Stimulated activated CD8-positive, alpha-beta memory T cell treated with anti-CD3 and anti-CD28 coated beads, Interleukin-12 subunit alpha, Interleukin-12 subunit beta, amount 100 ng/mL, for 24 hours (primary cell): ENCODE measurements around the gene TTC33.
"Not testable (repeated sequence)": the region's sequence is repeated elsewhere in the genome, so short reads cannot be mapped to it uniquely, and the experiment has no call there.

Experiments used
- DNase-seq: peaks from one replicate; pipeline ENCODE4 v3.0.0-alpha.2; 2020; ENCODE audit errors: extremely low read depth

Gene TTC33

DNA sequence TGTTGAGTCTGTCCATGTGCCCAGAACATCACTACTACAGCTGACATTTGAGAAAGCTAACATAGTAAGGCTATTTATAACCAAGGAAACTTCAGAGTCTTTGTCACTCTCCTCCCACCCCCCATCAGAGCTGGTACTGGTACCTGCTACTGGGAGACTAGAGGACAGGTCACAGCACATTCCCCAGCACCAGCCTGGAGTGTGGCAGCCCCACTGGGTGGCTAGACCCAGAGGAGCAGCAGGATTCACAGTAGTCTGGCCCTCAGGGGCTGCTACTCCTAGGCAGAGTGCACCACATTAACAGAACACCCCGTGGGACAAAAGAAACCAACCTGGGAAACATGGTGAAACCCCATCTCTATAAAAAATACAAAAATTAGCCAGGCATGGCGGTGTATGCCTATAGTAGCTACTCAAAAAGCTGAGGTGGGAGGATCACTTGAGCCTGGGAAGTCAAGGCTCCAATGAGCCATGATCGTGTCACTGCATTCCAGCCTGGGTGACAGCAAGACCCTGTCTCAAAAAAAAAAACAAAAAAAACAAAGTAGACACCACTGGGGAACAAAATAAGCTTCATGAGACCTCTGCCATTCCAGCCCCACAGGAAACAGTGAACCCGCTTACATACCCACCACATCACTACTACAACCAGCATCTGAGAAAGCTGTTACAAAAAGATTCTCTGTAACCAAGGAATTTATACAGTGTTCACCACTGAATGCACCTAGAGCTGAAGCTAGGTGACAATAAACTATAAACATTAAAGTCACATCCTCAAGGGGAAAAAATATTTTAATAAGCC is 102.3 kb downstream of the TTC33 start:
- DNase-seq: no peak

DNA sequence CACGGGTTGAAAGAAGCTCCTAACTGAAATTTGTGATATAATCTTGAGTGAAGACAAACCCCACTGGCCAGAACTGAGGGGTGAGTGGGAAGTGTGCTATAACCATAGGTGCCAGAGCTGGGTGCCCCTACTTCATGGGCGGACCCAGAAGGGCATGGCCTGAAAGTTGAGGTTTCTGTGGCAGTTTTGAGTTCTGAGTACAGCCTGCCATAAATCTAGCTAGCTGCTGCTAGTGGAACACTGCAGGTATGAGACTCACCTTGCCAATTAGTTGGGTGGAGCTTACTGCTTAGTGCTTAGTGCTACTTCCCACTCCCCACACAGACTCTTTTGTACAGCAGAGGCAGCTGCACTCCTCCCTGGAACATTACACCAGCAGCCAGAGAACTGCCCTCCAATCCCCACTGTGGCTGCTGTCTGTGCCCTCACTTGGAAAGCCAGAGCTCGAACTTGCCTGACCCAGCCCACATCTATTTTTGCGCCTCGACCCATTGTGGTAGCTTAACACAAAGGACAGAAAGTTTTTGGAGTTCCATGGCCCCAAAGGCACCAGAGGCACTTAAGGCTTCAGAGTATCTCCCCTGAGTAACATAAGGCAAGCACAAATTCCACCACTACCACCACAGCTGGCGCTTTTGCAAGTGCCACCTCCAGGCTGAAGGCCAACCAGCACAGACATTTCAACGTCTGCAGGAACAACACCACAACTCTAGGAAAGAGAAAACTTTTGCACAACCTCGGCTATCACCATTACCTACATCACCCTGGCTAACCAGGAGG is 103.1 kb downstream of the TTC33 start:
- no peak for DNase-seq

DNA sequence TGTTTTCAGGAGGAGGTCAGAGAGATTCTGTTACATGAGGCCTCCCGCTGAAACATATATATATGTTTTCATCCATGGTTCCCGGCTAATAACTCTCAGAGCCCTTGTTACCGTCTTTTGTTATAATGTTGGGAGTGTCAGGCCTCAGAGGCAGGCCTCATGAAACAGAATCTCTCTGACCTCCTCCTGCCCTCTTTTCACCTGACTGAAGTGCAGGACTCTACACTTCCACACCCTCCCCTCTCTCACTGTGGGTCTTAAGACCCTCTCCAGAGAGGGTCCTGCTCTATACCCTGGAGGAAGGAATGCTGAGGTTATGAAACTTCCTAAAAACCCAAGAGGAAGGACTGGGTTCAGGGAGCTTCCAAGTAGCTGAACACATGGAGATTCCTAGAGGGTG is 104.6 kb downstream of the TTC33 start:
- DNase-seq: no peak

DNA sequence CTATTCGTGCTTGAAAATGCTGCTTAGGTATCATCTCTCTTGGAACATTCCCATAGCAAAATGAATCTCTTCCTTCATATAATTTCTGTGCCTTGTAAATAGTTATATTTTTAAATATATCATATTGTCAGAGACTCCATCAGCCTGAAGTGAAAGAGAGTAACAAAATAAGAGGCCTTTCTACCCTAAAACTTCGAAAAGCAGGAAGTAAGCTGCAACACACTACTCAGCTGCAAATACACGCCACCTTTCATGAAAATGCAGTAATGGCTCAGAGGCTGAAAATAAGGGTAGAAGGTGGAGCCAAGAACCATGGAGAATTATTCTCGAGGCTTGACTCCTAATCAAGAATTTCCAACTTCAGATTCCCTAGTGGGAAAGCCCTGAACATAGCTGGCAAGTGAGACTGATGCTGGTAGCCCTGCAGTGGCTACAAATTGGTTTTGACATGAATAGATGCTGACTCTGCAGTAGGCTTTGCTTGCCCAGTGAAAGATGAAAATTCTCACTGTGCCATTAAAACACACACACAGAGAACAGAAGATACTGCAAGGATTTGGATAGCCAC is 106.2 kb downstream of the TTC33 start:
- no peak for DNase-seq

DNA sequence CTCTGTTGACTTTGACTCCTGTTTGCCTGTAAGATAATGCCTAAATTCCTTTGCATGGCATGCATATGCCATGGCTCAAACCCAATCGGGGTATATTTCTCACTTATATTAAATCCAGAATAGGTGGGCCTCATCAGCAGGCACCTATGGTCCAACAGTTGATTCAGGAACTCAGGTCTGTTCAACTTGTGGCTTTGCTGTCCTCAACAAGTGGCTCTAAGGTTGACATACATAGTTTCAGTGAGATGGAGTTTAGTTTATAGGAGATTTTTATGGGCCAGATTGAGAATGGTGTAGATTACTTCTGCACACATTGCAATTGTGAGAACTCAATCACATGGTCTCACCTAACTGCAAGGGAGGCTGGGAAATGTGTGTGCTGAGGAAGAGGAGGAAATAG is 107.6 kb downstream of the TTC33 start:
- DNase-seq: no peak

DNA sequence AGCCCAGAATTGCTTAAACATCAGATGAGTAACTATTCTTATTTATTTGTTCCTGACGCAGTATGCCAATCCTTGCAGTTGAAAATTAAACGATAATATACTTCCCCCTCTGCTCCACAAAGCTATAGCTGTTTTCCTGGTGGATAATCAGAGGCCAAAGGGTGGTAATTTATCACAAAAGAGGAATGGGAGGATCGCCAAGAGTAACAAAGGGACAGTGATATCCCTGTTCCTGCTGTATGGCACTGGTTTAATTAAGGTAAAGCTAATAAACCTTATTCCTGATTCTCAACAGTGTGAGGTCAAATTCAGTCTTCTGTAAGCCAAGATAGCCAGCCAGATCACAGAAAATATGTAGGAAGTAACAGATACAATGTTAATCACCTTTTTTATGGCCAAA is 109.5 kb downstream of the TTC33 start:
- no peak for DNase-seq

DNA sequence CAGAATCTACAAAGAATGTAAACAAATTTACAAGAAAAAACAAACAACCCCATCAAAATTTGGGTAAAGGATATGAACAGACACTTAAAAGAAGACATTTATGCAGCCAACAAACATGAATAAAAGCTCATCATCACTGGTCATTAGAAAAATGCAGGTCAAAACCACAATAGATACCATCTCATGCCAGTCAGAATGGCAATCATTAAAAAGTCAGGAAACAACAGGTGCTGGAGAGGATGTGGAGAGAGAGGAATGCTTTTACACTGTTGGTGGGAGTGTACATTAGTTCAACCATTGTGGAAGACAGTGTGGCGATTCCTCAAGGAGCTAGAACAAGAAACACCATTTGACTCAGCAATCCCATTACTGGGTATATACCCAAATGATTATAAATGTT is 116.2 kb downstream of the TTC33 start:
- DNase-seq: not testable (repeated sequence)

DNA sequence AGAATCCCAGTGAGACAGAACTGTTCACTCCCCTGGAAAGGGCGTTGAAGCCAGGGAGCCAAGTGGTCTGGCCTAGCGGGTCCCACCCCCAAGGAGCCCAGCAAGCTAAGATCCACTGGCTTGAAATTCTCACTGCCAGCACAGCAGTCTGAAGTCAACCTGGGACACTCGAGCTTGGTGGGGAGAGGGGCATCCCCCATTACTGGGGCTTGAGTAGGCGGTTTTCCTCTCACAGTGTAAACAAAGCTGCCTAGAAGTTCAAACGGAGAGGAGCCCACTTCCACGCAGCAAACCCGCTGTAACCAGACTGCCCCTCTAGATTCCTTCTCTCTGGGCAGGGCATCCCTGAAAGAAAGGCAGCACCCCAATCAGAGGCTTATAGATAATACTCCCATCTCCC is 121.2 kb downstream of the TTC33 start:
- no peak for DNase-seq

DNA sequence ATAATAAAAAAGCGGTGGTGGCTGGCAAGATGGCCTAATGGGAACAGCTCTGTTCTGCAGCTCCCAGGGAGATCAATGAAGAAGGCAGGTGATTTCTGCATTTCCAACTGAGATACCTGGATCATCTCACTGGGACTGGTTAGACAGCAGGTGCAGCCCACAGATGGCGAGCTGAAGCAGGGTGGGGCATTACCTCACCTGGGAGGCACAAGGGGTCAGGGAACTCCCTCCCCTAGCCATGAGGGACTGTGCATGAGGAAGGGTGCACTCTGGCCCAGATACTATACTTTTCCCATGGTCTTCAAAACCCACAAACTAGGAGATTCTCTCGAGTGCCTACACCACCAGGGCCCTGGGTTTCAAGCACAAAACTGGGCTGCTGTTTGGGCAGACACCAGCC is 121.6 kb downstream of the TTC33 start:
- DNase-seq: no peak

DNA sequence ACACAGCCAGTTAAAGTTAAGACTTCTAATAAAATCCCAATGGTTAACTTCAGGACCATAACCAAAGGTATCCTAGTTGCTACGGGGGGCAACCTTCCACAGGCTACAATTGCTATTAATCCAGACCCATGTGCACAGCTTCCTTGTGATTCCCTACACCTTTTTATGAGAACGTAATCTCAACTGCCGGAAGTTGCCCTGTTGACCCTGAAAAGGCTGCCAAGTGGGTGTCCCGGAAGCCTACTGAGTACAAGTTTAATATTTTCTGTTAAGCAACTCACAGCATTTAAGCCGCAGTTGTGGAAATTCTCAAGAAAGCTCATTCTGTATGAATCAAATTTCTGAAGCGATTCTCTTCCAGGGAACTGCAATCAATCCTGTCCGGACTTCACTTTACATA is 124.5 kb downstream of the TTC33 start:
- no peak for DNase-seq

DNA sequence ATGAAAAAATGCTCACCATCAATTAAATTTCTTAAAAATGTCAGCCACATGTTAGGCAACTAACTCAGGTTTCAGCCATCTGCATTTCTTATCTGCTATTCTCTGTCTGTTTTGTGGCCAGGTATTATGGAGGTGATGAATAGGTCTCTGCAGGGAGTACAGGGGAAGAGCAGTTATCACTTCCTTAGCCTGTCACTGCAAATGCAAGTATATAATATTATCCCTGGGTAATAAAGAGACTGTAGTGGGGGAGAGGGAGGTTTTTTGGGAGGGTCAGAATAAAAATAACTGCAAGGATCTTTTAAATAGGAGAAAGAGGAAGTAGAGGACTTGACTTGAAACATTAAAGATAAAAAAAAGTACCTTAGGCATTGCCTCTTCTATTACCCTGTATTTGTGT is 125.6 kb downstream of the TTC33 start:
- DNase-seq: no peak

DNA sequence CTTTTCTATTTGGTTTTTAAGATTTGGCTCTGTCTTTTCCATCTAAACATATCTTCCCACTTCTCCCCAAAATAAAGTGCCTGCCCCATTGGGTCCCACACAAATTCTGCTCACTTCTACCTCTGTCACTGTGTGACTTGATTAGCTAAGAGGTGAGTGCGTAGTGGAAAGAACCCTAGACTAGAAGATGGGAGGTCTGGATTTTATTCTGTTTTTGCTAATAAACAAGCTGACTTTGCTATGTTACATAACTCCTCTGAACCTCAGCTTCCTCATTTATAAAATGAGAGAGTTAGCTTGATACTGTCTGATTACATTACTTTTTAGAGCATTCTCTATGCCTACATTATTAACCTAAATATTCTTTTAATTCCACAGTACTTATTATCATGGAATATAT is 127.4 kb downstream of the TTC33 start:
- DNase-seq: no peak

DNA sequence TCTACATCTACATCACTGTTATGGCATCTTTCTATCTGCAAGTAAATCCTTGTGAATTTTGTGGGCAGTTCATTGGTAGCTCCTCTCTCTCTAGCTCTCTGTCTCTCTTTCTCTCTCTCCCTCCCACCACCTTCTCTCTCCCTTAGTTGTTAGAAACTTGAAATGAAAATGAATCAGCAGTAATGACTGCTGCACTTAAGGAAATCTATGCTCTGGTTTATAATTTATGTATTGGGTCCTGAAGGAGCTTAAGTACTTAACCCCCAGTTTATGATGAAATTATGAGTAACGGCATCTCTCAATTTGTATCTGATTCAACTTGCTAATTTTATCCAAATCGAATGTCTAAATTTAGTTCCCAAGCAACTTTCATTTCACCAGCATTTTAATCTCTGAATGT is 128.1 kb downstream of the TTC33 start:
- no peak for DNase-seq

DNA sequence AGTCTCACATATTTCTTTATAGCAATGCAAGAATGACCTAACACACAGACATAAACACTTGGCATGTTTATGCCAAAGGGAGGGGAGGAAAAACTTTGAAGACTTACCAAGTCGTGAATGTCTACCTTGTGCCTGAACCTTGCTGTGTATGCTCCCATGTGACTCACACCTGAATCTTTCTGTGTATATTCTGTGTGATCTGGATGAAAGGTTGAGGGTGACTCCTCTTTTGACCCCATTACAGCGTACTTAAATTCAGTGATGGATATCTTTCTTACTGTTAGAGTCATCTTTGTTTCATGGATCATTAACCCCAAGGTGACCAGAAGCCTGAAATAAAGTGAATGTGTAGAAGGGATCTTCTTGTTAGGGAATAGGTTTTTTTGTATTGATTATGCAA is 129.0 kb downstream of the TTC33 start:
- no peak for DNase-seq

DNA sequence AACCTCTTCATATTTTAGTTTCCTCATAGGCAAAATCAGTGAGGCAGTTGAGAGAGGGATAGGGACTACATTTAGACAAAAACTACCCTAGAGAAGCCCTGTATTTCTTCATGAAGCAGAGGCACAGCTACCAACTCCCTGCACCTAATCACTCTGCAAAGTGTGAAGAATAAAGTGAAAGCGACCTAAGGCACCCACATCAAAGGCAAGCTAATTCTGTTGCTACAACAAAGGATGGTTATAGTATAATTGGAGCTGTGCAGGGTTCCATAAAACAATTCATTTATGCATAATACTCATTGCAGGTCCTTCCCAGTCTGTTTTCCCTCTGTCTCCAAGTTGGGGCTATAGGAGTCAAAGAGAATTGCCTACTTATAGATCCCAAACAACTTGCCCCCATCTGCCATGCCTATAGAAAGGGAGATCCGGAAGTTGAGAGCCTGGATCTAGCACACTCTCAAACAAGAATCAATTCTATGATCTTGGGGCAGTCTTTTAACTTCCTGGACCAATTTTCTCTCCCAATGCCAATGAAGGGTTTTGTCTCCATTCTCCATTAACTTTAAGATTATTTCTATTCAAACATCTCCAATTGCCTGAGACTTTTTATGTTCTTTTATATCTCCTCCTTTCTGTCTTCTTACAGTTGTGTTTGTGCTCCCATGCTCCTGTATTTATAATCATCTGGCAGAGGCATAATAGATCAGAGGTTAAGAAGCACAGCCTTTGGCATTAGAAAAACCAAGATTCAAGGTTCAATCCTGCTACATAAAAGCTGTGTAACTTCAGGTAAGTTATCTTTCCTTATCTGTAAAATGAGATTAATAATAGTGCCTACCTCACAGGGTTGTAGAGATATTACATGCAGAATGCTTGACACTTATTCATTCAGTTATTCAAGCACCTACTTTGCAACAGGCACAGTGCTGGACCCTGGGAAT is 132.0 kb downstream of the TTC33 start:
- DNase-seq: no peak

DNA sequence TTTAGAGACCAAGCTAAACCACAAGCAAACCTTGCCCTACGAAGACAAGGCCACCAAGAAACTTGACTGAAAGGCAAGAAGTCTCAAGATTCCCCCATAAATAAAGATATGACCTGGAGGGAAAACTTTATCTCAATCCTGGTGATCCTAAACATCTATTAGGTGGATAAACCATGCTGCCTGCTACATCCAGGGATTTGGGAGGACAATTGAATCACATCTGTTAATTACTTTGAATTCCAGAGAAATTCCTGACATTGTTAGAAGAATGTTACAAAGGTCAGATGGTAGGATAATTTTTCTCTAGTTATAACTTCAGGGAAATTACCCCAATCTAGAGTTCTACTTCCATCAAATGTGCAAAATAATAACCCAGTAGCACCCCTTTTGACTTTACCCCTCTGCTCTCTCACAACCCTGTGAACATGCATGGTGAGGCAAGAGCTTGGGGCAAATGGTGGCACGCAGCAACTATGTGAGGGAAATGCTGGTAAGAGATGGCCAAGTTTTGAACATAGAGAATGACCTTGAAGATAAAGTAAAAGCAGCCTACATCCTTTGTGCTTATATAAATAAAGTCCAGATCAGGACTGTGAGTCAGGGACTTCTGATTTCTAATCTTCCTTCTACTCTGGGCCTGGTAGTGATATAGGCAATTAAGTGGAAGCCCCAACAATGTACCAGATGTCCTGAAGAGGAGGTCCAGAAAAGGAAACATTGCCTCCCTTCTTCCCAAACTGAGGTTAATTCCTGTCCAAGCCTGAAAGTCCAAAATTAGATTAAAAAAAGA is 133.1 kb downstream of the TTC33 start:
- no peak for DNase-seq

DNA sequence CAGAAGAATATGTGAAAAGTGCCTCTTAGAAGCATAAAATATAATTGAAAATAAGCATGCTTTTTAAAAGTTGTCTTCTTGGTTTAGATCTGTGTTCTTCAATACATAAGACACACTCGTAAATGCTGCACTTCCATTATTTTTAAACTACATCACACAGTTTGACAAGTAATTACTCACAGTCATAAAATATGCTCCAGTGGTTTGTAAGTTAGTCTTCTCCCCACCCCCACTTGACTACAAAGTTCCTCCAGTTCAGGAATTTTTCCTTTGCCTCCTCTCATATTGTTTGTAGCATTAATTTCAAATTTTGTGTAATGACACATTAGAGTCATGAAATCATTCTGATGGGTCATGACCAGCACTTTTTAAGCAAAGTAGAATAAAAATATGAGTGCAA is 136.3 kb downstream of the TTC33 start:
- no peak for DNase-seq

DNA sequence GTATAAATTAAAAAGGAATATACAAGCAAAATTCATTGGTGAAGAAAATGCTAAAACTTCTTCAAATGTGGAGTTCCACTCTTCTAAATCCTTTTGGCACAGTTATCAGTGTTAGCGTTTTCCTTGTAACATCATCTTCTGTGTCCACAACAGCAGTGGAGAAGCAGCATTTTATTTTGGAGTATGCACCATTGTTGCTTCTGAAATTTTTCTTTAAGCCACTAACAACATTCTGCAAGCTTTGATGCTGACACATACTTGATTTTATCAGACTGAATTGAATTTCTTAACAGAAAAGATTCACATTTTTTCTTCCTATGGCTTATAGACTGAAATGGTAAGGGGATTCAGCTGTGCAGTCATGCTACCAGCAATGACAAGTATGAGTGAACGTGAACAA is 136.8 kb downstream of the TTC33 start:
- DNase-seq: no peak

DNA sequence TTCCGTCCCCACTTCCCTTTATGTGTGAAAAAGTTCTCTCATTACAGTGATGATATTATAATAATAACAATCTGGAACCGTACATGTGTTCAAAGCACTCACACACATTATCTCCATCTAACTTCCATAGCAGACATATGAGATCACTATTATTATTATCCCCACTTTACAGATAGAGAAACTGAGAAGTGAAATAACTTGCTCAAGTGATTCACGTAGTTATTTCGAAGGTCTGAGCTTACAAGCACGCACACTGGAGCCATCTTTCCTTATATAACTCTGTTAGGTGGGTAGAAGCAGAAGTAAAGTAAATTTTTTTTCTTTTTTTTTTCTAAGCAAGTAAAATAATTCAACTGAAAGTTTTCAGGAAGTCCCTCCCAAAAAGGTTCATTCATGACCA is 139.0 kb downstream of the TTC33 start:
- no peak for DNase-seq

DNA sequence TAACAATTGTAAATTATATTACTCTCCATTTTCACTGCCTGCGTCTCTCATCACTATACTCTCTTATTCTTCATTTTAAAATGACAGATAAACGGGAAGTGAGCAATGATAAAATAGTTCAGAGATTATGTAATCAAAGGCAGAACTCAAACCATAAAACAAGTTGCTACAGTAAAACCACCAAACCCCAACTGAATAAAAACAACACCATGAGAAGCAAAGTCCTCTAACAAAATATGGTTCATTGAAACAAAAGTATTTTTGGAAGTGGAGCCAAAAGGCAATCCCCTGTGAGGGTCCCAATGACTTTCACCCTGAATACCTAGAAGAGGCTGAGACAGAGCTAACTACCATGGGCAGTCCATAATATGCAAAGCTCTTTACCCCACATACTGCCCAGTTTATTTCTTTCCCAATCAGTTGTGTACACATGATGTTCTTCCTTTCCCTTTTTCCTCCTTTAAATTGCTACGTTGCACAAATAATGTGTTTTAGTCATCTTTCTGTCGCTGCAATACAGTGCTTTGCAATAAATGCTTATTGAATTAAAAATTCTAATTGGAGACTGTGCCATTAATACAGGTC is 140.1 kb downstream of the TTC33 start:
- no peak for DNase-seq
